B cell (primary cell): ENCODE data around the gene L3MBTL1.

ENCODE experiments used
- CTCF ChIP-seq: fragments of 200-600 bp; IDR thresholded peaks from one replicate; pipeline ENCODE4 v1.8.0; 2022; ENCODE audit warnings: antibody characterized with exemption, mild to moderate bottlenecking
- EZH2 ChIP-seq: IDR thresholded peaks from 2 replicates; pipeline ENCODE4 v1.6.1; 2012; ENCODE audit warnings: borderline replicate concordance, low read depth, mild to moderate bottlenecking, moderate library complexity, low read length; ENCODE audit not compliant: insufficient read depth, poor library complexity, severe bottlenecking

- no peak for TF ChIP-seq CTCF
- no peak for TF ChIP-seq EZH2
Observed at GRCh38 chr20:43534791-43535350, 27.4 kb downstream of the L3MBTL1 start.
